Loucy (cell line): Measurements from ENCODE around the gene TMBIM1.

ENCODE experiments used
- H2AFZ ChIP-seq: fragments of 200-600 bp; sonication (generic); 2 replicates; pipeline ENCODE4 v1.6.0; 2016; ENCODE audit warnings: antibody characterized with exemption, mild to moderate bottlenecking, low read length, moderate library complexity
- H3F3A ChIP-seq: fragments of 200-600 bp; 2 replicates; pipeline ENCODE4 v1.6.0; 2016; ENCODE audit warnings: antibody characterized with exemption, low read depth, mild to moderate bottlenecking
- H3K27me3 ChIP-seq: fragments of 200-600 bp; sonication (generic); 2 replicates; pipeline ENCODE4 v1.6.1; 2014; ENCODE audit warnings: low read length, mild to moderate bottlenecking; ENCODE audit not compliant: insufficient read depth, poor library complexity, severe bottlenecking
- H3K36me3 ChIP-seq: fragments of 200-600 bp; sonication (generic); 2 replicates; pipeline ENCODE4 v1.6.1; 2016; ENCODE audit warnings: low read length; ENCODE audit not compliant: insufficient read depth
- H3K4me1 ChIP-seq: fragments of 200-600 bp; sonication (generic); 2 replicates; pipeline ENCODE4 v1.5.1; 2014; ENCODE audit warnings: low read length, mild to moderate bottlenecking; ENCODE audit not compliant: insufficient read depth, poor library complexity, severe bottlenecking
- H3K4me2 ChIP-seq: fragments of 200-600 bp; sonication (generic); 2 replicates; pipeline ENCODE4 v1.6.0; 2014; ENCODE audit warnings: antibody characterized with exemption, low read length, low read depth, mild to moderate bottlenecking; ENCODE audit not compliant: poor library complexity, severe bottlenecking
- H3K4me3 ChIP-seq: fragments of 200-600 bp; sonication (generic); 2 replicates; pipeline ENCODE4 v1.5.1; 2014; ENCODE audit warnings: low read length, mild to moderate bottlenecking, mixed read lengths; ENCODE audit not compliant: poor library complexity, severe bottlenecking
- H3K79me2 ChIP-seq: fragments of 200-600 bp; sonication (generic); 2 replicates; pipeline ENCODE4 v1.6.1; 2014; ENCODE audit warnings: low read length; ENCODE audit not compliant: insufficient read depth
- H3K9ac ChIP-seq: fragments of 200-600 bp; sonication (generic); 2 replicates; pipeline ENCODE4 v1.6.0; 2014; ENCODE audit warnings: mild to moderate bottlenecking, low read depth, low read length, moderate library complexity; ENCODE audit not compliant: poor library complexity, severe bottlenecking
- H3K9me2 ChIP-seq: fragments of 200-600 bp; sonication (generic); replicated peaks from 2 replicates; pipeline ENCODE4 v1.6.1; 2016; ENCODE audit warnings: low read depth, low read length, mixed read lengths
- H3K9me3 ChIP-seq: fragments of 200-600 bp; sonication (generic); 2 replicates; pipeline ENCODE4 v1.6.1; 2014; ENCODE audit warnings: mild to moderate bottlenecking, antibody characterized with exemption, low read length, low read depth; ENCODE audit not compliant: insufficient read depth
- H4K20me1 ChIP-seq: fragments of 200-600 bp; sonication (generic); 2 replicates; pipeline ENCODE4 v1.6.0; 2014; ENCODE audit warnings: antibody characterized with exemption, low read length, mild to moderate bottlenecking; ENCODE audit not compliant: insufficient read depth, poor library complexity, severe bottlenecking
- CTCF ChIP-seq: fragments of 200-600 bp; sonication (generic); conservative IDR thresholded peaks from 2 replicates; pipeline ENCODE4 v1.5.1; 2014; ENCODE audit warnings: mild to moderate bottlenecking, antibody characterized with exemption, low read length
- EZH2phosphoT487 ChIP-seq: fragments of 200-600 bp; IDR thresholded peaks from 2 replicates; pipeline ENCODE4 v1.6.1; 2018; ENCODE audit warnings: antibody characterized with exemption, mild to moderate bottlenecking, moderate library complexity, borderline replicate concordance

Gene TMBIM1

DNA sequence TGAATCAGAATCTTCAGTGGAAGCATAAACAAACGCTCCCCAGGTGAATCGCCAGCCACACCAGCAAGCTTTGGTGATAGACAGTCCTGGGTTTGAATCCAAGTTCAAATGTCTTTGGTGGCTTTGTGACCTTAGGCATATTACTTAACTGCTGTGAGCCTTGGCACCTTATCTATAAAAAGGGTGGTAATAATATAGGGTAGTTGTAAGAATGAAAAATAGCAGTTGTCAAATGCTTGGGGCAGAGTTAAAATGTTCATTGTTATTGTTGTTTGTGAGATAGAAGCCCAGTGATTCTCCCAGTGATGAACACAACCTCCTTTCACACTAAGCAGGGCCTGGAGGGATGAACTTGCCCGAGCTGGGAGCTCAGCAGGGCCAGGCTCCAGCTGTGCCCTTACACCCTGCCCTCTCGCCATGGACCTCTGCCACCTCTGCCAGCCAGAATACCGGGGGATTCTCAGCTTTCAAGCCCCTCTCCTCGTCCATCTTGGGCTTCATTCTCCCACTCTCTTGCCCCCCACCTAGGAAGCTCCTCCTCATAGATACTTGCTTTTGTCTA is 6.1 kb upstream of the TMBIM1 start:
- no peaks in the 10 kb centered on the region for H3K79me2 ChIP-seq
- no peaks in the 10 kb centered on the region for H3F3A ChIP-seq
- H3K4me2 ChIP-seq = no peak overlapping the region
- no peak for TF ChIP-seq CTCF
- TF ChIP-seq EZH2phosphoT487 = no peak
- no peak overlapping the region for H3K9ac ChIP-seq
- peaks cover 2% of the 10 kb centered on the region for H3K4me1 ChIP-seq
- H3K9me3 ChIP-seq = no peaks in the 10 kb centered on the region
- no peaks in the 10 kb centered on the region for H3K36me3 ChIP-seq
- no peak overlapping the region for H3K4me3 ChIP-seq
- no peak overlapping the region for H2AFZ ChIP-seq
- no peaks in the 10 kb centered on the region for H3K27me3 ChIP-seq
- no peaks in the 10 kb centered on the region for H3K9me2 ChIP-seq
- H4K20me1 ChIP-seq = no peaks in the 10 kb centered on the region

DNA sequence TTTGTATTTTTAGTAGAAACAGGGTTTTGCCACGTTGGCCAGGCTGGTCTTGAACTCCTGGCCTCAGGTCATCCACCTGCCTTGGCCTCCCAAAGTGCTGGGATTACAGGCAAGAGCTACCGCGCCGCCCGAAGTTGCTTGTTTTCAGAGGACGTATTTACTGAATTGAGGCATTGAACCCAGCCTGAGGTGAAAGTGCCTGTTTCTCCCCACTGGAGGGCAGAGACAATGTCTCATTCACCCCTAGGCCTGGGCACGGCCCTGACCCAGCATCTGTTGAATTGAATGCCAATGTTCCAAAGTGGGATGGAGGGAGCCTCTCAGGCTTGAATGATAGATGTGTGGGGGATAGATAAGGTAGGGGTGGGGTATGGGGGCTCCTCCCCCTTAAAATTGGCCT is 4.5 kb upstream of the TMBIM1 start:
- no peaks in the 10 kb centered on the region for H3K36me3 ChIP-seq
- no peaks in the 10 kb centered on the region for H3F3A ChIP-seq
- no peaks in the 10 kb centered on the region for H3K9me3 ChIP-seq
- H2AFZ ChIP-seq = no peak overlapping the region
- H3K27me3 ChIP-seq = no peaks in the 10 kb centered on the region
- H3K9me2 ChIP-seq = no peaks in the 10 kb centered on the region
- no peak for TF ChIP-seq EZH2phosphoT487
- no peak for TF ChIP-seq CTCF
- no peak overlapping the region for H3K4me3 ChIP-seq
- H4K20me1 ChIP-seq = no peaks in the 10 kb centered on the region
- no peak overlapping the region for H3K4me2 ChIP-seq
- peaks cover 2% of the 10 kb centered on the region for H3K4me1 ChIP-seq
- no peak overlapping the region for H3K9ac ChIP-seq
- H3K79me2 ChIP-seq = no peaks in the 10 kb centered on the region

GRCh38 chr2:218296200-218296599 is 3.9 kb upstream of the TMBIM1 start:
- no peaks in the 10 kb centered on the region for H3F3A ChIP-seq
- no peak overlapping the region for H3K4me2 ChIP-seq
- H2AFZ ChIP-seq = no peak overlapping the region
- TF ChIP-seq CTCF (no peak), EZH2phosphoT487 (no peak)
- H3K27me3 ChIP-seq = no peaks in the 10 kb centered on the region
- H3K9me2 ChIP-seq = no peaks in the 10 kb centered on the region
- peaks cover 2% of the 10 kb centered on the region for H3K4me1 ChIP-seq
- no peaks in the 10 kb centered on the region for H3K36me3 ChIP-seq
- H3K9ac ChIP-seq = no peak overlapping the region
- no peaks in the 10 kb centered on the region for H3K9me3 ChIP-seq
- H3K79me2 ChIP-seq = no peaks in the 10 kb centered on the region
- H3K4me3 ChIP-seq = no peak overlapping the region
- no peaks in the 10 kb centered on the region for H4K20me1 ChIP-seq
